ENCODE data around the gene FERMT1.
"Not testable (repeated sequence)": the region's sequence is repeated elsewhere in the genome, so short reads cannot be mapped to it uniquely, and the experiment has no call there.

FERMT1 gene

GRCh38 chr20:6115221-6115895, 7.5 kb downstream of the FERMT1 start:
- DNase-seq, result no peak

GRCh38 chr20:6114696-6115095, 8.1 kb downstream of the FERMT1 start:
- no peak for DNase-seq

- DNase-seq, result no peak
These were observed 8.9 kb downstream of the FERMT1 start for GRCh38 chr20:6113951-6114350.

- DNase-seq, result not testable (repeated sequence)
These were observed 9.9 kb downstream of the FERMT1 start for GRCh38 chr20:6112965-6113364.

GRCh38 chr20:6108330-6108729, 14.5 kb downstream of the FERMT1 start:
- DNase-seq, result no peak

GRCh38 chr20:6104493-6105188, 18.2 kb downstream of the FERMT1 start:
- no peak for DNase-seq

GRCh38 chr20:6103301-6103700, 19.5 kb downstream of the FERMT1 start:
- DNase-seq, result no peak

GRCh38 chr20:6101346-6101745, 21.5 kb downstream of the FERMT1 start:
- DNase-seq, result no peak

GRCh38 chr20:6100246-6100645, 22.6 kb downstream of the FERMT1 start:
- no peak for DNase-seq

- no peak for DNase-seq
These were observed 23.0 kb downstream of the FERMT1 start for GRCh38 chr20:6099819-6100218.

GRCh38 chr20:6095409-6095808, 27.4 kb downstream of the FERMT1 start:
- no peak for DNase-seq

- DNase-seq, result no peak
These were observed 28.3 kb downstream of the FERMT1 start for GRCh38 chr20:6094565-6094964.

- DNase-seq, result no peak
These were observed 28.8 kb downstream of the FERMT1 start for GRCh38 chr20:6094063-6094462.

GRCh38 chr20:6091661-6092060, 31.2 kb downstream of the FERMT1 start:
- DNase-seq, result no peak

- no peak for DNase-seq
These were observed 36.0 kb downstream of the FERMT1 start for GRCh38 chr20:6086868-6087267.

GRCh38 chr20:6083926-6084325, 38.9 kb downstream of the FERMT1 start:
- no peak for DNase-seq

- DNase-seq, result no peak
These were observed 41.6 kb downstream of the FERMT1 start for GRCh38 chr20:6081236-6081635.

- DNase-seq, result no peak
These were observed 43.8 kb downstream of the FERMT1 start for GRCh38 chr20:6079016-6079415.

GRCh38 chr20:6075428-6076219, 47.2 kb downstream of the FERMT1 start:
- DNase-seq, result no peak

- no peak for DNase-seq
These were observed 48.0 kb downstream of the FERMT1 start for GRCh38 chr20:6074784-6075183.

- peak; percentile 59 for DNase-seq
These were observed 48.7 kb downstream of the FERMT1 start for GRCh38 chr20:6074145-6074561.

- DNase-seq, result no peak
These were observed 51.8 kb downstream of the FERMT1 start for GRCh38 chr20:6070829-6071695.

GRCh38 chr20:6069669-6070068, 53.2 kb downstream of the FERMT1 start:
- no peak for DNase-seq
